ENCODE results near the gene SYS1. TPM values are rescaled to one million over a fixed set of nuclear protein-coding genes. Genes with fewer than 3 reads are reported as not detected.

Gene SYS1
- total and polyA plus RNA-seq, 4 donors = 21.3 to 57.5 (median 35.2) TPM

- Histone ChIP-seq H3K27ac (ENCODE audit: low read depth in 1 of 2, low read length in 1 of 2) (peak overlapping the region; percentile 93 to 97), H3K36me3 (ENCODE audit: control insufficient read depth in 4 of 4, insufficient read depth in 4 of 4, low read length in 4 of 4) (peaks cover 6 to 25% (median 16%) of the 10 kb centered on the region in 4 donors), H3K9me3 (ENCODE audit: control insufficient read depth in 4 of 4, insufficient read depth in 3 of 4, low read length in 3 of 4) (no peaks in the 10 kb centered on the region), H3K27me3 (ENCODE audit: control insufficient read depth in 3 of 3, insufficient read depth in 3 of 3, low read length in 2 of 3) (no peaks in the 10 kb centered on the region), H3K4me3 (peak overlapping the region; percentile 83), H3K4me1 (ENCODE audit: control insufficient read depth in 5 of 5, insufficient read depth in 5 of 5, low read length in 5 of 5) (peaks cover 7 to 22% (median 17%) of the 10 kb centered on the region in 5 donors), H3K9ac (ENCODE audit: insufficient read depth in 1 of 2, low read length in 2 of 2) (peak overlapping the region in 1 of 2 donors; percentile 79)
- TF ChIP-seq CTCF (IDR thresholded peaks at IDR 0.05; ENCODE audit: control extremely low read depth, extremely low read depth) = no peak
- DNase-seq = no peak
- ATAC-seq (ENCODE audit: insufficient read depth, low FRiP score) = no peak
- 22 to 28% methylated on average over 22 to 23 of the region's 23 CpGs for WGBS, 2 donors
Measured at GRCh38 chr20:45363611-45364492, 896 bp downstream of the SYS1 start.

GRCh38 chr20:45365444-45365970, 2.6 kb downstream of the SYS1 start:
- TF ChIP-seq CTCF (IDR thresholded peaks at IDR 0.05; ENCODE audit: control extremely low read depth, extremely low read depth) = no peak
- Histone ChIP-seq H3K36me3 (ENCODE audit: control insufficient read depth in 4 of 4, insufficient read depth in 4 of 4, low read length in 4 of 4) (peaks cover 6 to 27% (median 16%) of the 10 kb centered on the region in 4 donors), H3K4me1 (ENCODE audit: control insufficient read depth in 5 of 5, insufficient read depth in 5 of 5, low read length in 5 of 5) (peaks cover 6 to 13% (median 11%) of the 10 kb centered on the region in 5 donors), H3K9me3 (ENCODE audit: control insufficient read depth in 4 of 4, insufficient read depth in 3 of 4, low read length in 3 of 4) (no peaks in the 10 kb centered on the region), H3K9ac (ENCODE audit: insufficient read depth in 1 of 2, low read length in 2 of 2) (no peak overlapping the region), H3K27ac (ENCODE audit: low read depth in 1 of 2, low read length in 1 of 2) (no peak overlapping the region), H3K4me3 (no peak overlapping the region), H3K27me3 (ENCODE audit: control insufficient read depth in 3 of 3, insufficient read depth in 3 of 3, low read length in 2 of 3) (no peaks in the 10 kb centered on the region)
- DNase-seq = no peak
- no peak for ATAC-seq (ENCODE audit: insufficient read depth, low FRiP score)
- 92 to 97% methylated on average over 5 of the region's 5 CpGs for WGBS, 2 donors

DNA sequence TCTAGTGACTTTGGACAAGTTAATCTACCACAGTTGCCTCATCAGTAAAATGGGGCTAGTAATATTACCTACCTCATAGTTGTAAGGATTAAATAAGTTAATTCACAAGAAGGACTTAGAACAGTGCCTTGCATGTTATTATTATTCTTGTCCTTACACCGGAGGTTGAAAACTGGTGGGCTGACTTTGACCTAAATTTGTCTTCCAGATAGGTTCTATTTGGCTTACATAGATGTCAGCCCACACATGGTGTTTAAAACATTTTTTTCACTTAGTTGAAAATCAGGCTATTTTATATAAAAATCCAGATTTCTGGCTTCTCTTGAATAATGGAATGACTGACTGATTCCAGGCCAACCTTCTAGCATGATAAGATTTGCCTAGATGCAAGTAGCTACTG, 3.2 kb downstream of the SYS1 start:
- Histone ChIP-seq H3K4me1 (ENCODE audit: control insufficient read depth in 5 of 5, insufficient read depth in 5 of 5, low read length in 5 of 5) (peaks cover 6 to 12% (median 10%) of the 10 kb centered on the region in 5 donors), H3K27me3 (ENCODE audit: control insufficient read depth in 3 of 3, insufficient read depth in 3 of 3, low read length in 2 of 3) (no peaks in the 10 kb centered on the region), H3K9ac (ENCODE audit: insufficient read depth in 1 of 2, low read length in 2 of 2) (no peak overlapping the region), H3K36me3 (ENCODE audit: control insufficient read depth in 4 of 4, insufficient read depth in 4 of 4, low read length in 4 of 4) (peaks cover 6 to 27% (median 16%) of the 10 kb centered on the region in 4 donors), H3K27ac (ENCODE audit: low read depth in 1 of 2, low read length in 1 of 2) (no peak overlapping the region), H3K9me3 (ENCODE audit: control insufficient read depth in 4 of 4, insufficient read depth in 3 of 4, low read length in 3 of 4) (no peaks in the 10 kb centered on the region), H3K4me3 (no peak overlapping the region)
- TF ChIP-seq CTCF (IDR thresholded peaks at IDR 0.05; ENCODE audit: control extremely low read depth, extremely low read depth) = no peak
- 94 to 96% methylated on average over 1 of the region's 1 CpG for WGBS, 2 donors
- ATAC-seq (ENCODE audit: insufficient read depth, low FRiP score) = no peak
- DNase-seq = no peak

All from lung (tissue), 12 donors.